Left ventricle myocardium inferior (tissue), 1 donor: ENCODE results near the gene ISOC2. TPM values are rescaled to one million over a fixed set of nuclear protein-coding genes. Genes with fewer than 3 reads are reported as not detected.

ENCODE experiments used
- DNase-seq: peaks from one replicate; pipeline ENCODE4 v3.0.0-alpha.2; 2020
- H3K27ac ChIP-seq: fragments of 200-600 bp; replicated peaks from 2 replicates; pipeline ENCODE4 v1.8.0; 2021
- H3K27me3 ChIP-seq: fragments of 200-600 bp; 2 replicates; pipeline ENCODE4 v1.8.0; 2021; ENCODE audit warnings: low read depth
- H3K36me3 ChIP-seq: fragments of 200-600 bp; 2 replicates; pipeline ENCODE4 v1.8.0; 2021
- H3K4me1 ChIP-seq: fragments of 200-600 bp; 2 replicates; pipeline ENCODE4 v1.8.0; 2021
- H3K4me3 ChIP-seq: fragments of 200-600 bp; 2 replicates; pipeline ENCODE4 v1.8.0; 2021; ENCODE audit warnings: mild to moderate bottlenecking, moderate library complexity
- H3K9me3 ChIP-seq: fragments of 200-600 bp; replicated peaks from 2 replicates; pipeline ENCODE4 v1.8.0; 2021
- CTCF ChIP-seq: fragments of 200-600 bp; IDR thresholded peaks from 2 replicates; pipeline ENCODE4 v1.8.0; 2021; ENCODE audit warnings: antibody characterized with exemption, mild to moderate bottlenecking, borderline replicate concordance
- intact Hi-C: fragments of 100-400 bp; cut with micrococcal nuclease; formaldehyde crosslinking; loops from one replicate; pipeline ENCODE4 v1.11.0; 2022
- total RNA-seq: library from RNA; stranded (reverse); fragmentation: NEBNext Ultra II Directional; extraction: Animal tissue kit (Norgen Biotek cat#: 25700); gene quantifications from one replicate; pipeline ENCODE4 v1.2.1, GENCODE V29; 2021
- donor health status: DM: no; HTN: yes; CAD: no; lungs with severe emphysema.

Gene ISOC2
- total RNA-seq, 1 donor from 2014 or later: 52.6 TPM

DNA sequence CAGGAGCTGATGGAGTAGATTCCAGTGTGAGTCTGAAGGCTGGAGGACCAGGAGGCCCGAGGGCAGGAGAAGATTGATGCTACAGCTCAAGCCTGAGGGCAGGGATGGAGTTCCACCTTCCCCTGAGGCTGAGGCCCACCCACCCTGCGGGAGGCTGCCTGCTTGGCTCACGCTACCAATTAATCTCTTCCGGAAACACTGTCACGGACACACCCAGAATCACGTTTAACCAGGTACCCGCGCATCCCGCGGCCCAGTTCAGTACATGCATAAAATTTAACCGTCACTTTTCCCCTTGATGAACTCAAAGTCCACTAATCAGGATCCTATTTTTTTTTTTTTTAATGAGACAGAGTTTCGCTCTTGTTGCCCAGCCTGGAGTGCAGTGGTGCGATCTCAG, 9.8 kb upstream of the ISOC2 start:
- intact Hi-C loops: no loop called here

DNA sequence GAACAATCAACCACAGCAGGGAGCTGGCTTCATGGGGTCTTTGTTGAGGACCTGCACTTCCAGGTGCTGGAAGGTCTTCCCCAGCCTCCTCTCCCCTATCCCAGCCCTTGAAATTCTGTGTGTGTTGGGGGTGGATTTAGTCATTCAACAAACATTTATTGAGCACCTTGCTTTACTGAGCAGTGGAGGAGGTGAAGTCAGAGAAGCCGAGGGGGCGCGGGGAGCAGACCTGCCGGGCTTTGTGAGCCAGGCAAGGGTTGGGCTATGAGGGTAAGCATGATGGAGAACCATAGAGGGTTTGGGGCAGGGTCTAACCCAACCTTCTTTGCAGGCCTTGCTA, 6.6 kb upstream of the ISOC2 start:
- Histone ChIP-seq H3K9me3 (no peaks in the 10 kb centered on the region), H3K4me3 (no peak overlapping the region), H3K27me3 (no peaks in the 10 kb centered on the region), H3K27ac (no peak overlapping the region), H3K4me1 (peaks cover 9% of the 10 kb centered on the region), H3K36me3 (no peaks in the 10 kb centered on the region)
- TF ChIP-seq CTCF: no peak
- no peak for DNase-seq
- intact Hi-C loops: loop anchor here (2.0 kb wide), 1 partner anchor 37 kb away; no protein-coding TSS in a partner anchor

More for the DNA sequence above, 9.8 kb upstream of the ISOC2 start:
- Histone ChIP-seq H3K27me3 (no peaks in the 10 kb centered on the region), H3K4me1 (peaks cover 15% of the 10 kb centered on the region), H3K9me3 (no peaks in the 10 kb centered on the region), H3K27ac (no peak overlapping the region), H3K36me3 (no peaks in the 10 kb centered on the region), H3K4me3 (no peak overlapping the region)
- no peak for TF ChIP-seq CTCF
- no peak for DNase-seq

GRCh38 chr19:55467236-55468053, 6.0 kb upstream of the ISOC2 start:
- H3K9me3 ChIP-seq: no peaks in the 10 kb centered on the region
- no peak overlapping the region for H3K4me3 ChIP-seq
- peak; percentile 69 for DNase-seq
- no peaks in the 10 kb centered on the region for H3K27me3 ChIP-seq
- peaks cover 12% of the 10 kb centered on the region for H3K4me1 ChIP-seq
- peak overlapping the region; percentile 23 for H3K27ac ChIP-seq
- H3K36me3 ChIP-seq: no peaks in the 10 kb centered on the region
- intact Hi-C loops: loop anchor here (2.0 kb wide), 1 partner anchor 37 kb away; no protein-coding TSS in a partner anchor
- TF ChIP-seq CTCF: no peak

- H3K27me3 ChIP-seq: no peaks in the 10 kb centered on the region
- peaks cover 19% of the 10 kb centered on the region for H3K4me1 ChIP-seq
- intact Hi-C loops: no loop called here
- DNase-seq: no peak
- H3K36me3 ChIP-seq: no peaks in the 10 kb centered on the region
- TF ChIP-seq CTCF: no peak
- no peaks in the 10 kb centered on the region for H3K9me3 ChIP-seq
- H3K27ac ChIP-seq: no peak overlapping the region
- H3K4me3 ChIP-seq: no peak overlapping the region
Observed at GRCh38 chr19:55466241-55466614, 4.8 kb upstream of the ISOC2 start.

DNA sequence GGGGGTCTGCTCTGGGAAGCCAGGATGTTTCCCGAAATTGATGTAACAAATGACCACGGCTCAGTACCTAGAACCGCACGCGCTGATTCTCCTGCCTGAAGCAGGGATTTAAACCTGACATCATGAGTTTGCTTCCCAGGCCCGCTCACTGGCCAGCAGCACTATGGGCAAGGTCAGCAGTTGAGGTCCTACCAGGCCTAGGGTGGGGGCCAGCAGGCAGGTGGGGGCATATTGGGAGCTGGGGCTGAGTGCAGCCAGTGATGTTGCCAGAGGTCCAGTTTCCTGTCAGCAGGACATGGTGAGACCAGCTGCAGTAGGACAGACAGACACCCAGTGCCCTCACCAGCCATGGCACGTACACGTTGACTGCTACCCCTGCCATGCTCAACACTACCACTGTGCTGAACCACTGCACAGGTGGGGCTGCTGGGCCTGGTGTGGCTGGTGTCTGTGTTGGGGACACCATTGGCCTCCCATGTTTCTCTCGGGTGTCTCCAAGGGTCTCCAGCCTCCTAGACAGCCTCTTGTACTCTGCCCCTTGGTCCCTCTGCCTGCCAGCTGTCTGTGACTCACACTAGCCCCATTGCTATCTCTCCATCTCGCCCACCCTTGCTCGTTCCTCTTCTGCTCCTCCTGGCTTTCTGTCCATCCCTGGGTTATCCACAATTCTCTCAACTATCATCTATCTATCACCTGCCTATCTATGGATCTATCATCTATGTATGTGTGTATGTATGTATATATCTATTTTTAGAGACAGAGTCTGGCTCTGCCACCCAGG, 4.2 kb upstream of the ISOC2 start:
- DNase-seq: no peak
- intact Hi-C loops: no loop called here
- no peak for TF ChIP-seq CTCF
- H3K9me3 ChIP-seq: no peaks in the 10 kb centered on the region
- H3K36me3 ChIP-seq: no peaks in the 10 kb centered on the region
- H3K27me3 ChIP-seq: no peaks in the 10 kb centered on the region
- H3K4me3 ChIP-seq: no peak overlapping the region
- H3K27ac ChIP-seq: no peak overlapping the region
- peaks cover 25% of the 10 kb centered on the region for H3K4me1 ChIP-seq
